ENCODE data around the gene ART5. TPM values are rescaled to one million over a fixed set of nuclear protein-coding genes. Genes with fewer than 3 reads are reported as not detected.

The ART5 gene
- total and polyA plus RNA-seq, 9 of the 15 experiments (the other 6 are each of a cell fraction or from before 2014, with no cell fraction given): 0.08 to 0.59 (median 0.33) TPM

GRCh38 chr11:3642071-3642951 is 519 bp upstream of the ART5 start (continued):
- TF ChIP-seq, protein P1, sequence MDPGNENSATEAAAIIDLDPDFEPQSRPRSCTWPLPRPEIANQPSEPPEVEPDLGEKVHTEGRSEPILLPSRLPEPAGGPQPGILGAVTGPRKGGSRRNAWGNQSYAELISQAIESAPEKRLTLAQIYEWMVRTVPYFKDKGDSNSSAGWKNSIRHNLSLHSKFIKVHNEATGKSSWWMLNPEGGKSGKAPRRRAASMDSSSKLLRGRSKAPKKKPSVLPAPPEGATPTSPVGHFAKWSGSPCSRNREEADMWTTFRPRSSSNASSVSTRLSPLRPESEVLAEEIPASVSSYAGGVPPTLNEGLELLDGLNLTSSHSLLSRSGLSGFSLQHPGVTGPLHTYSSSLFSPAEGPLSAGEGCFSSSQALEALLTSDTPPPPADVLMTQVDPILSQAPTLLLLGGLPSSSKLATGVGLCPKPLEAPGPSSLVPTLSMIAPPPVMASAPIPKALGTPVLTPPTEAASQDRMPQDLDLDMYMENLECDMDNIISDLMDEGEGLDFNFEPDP (CRISPR knock-in tag; IDR thresholded peaks at IDR 0.05): no peak
- TF ChIP-seq SMARCA4 (IDR thresholded peaks at IDR 0.05) (no peak), ATF2 (CRISPR knock-in tag; IDR thresholded peaks at IDR 0.05) (no peak), TOE1 (IDR thresholded peaks at IDR 0.05; ENCODE audit: borderline replicate concordance) (peak; percentile 26; the same call in 1 of the 2 replicates), TOE1 (CRISPR knock-in tag; IDR thresholded peaks at IDR 0.05; ENCODE audit: borderline replicate concordance, low read depth) (no peak), ETV1 (tag; conservative IDR thresholded peaks at IDR 0.05; ENCODE audit: low read depth) (peak; percentile 64), MCM7 (IDR thresholded peaks at IDR 0.05) (no peak), ZNF778 (CRISPR knock-in tag; IDR thresholded peaks at IDR 0.05) (no peak), ZBTB26 (CRISPR knock-in tag; IDR thresholded peaks at IDR 0.05) (no peak), PCBP2 (IDR thresholded peaks at IDR 0.05; ENCODE audit: low read depth, low read length, poor library complexity, severe bottlenecking) (no peak), YY1 (IDR thresholded peaks at IDR 0.05; ENCODE audit: borderline replicate concordance in 1 of 3, control insufficient read depth in 1 of 3, extremely low read depth in 1 of 3, insufficient read depth in 3 of 3, insufficient read length in 1 of 3, insufficient replicate concordance in 2 of 3, low read depth in 1 of 3, low read length in 2 of 3) (peak in 1 of 3 experiments; percentile 48), BMI1 (IDR thresholded peaks at IDR 0.05; ENCODE audit: low read length) (no peak), TBP (optimal IDR thresholded peaks at IDR 0.05; ENCODE audit: low read depth, low read length) (no peak), NCOA1 (IDR thresholded peaks at IDR 0.05; ENCODE audit: low read depth) (no peak; the same call in 1 of the 2 replicates), CHD4 (IDR thresholded peaks at IDR 0.05; ENCODE audit: insufficient read depth, insufficient replicate concordance, low read depth, low read length, poor library complexity, severe bottlenecking) (no peak), KDM4B (IDR thresholded peaks at IDR 0.05; ENCODE audit: borderline replicate concordance in 2 of 2, low read depth in 1 of 2) (no peak)
- TF ChIP-seq, protein P2, sequence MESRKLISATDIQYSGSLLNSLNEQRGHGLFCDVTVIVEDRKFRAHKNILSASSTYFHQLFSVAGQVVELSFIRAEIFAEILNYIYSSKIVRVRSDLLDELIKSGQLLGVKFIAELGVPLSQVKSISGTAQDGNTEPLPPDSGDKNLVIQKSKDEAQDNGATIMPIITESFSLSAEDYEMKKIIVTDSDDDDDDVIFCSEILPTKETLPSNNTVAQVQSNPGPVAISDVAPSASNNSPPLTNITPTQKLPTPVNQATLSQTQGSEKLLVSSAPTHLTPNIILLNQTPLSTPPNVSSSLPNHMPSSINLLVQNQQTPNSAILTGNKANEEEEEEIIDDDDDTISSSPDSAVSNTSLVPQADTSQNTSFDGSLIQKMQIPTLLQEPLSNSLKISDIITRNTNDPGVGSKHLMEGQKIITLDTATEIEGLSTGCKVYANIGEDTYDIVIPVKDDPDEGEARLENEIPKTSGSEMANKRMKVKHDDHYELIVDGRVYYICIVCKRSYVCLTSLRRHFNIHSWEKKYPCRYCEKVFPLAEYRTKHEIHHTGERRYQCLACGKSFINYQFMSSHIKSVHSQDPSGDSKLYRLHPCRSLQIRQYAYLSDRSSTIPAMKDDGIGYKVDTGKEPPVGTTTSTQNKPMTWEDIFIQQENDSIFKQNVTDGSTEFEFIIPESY (CRISPR knock-in tag; IDR thresholded peaks at IDR 0.05): no peak
